Fibroblast of lung (primary cell): ENCODE results near the gene ALDH7A1. TPM values are rescaled to one million over a fixed set of nuclear protein-coding genes. Genes with fewer than 3 reads are reported as not detected.

Experiments
- DNase-seq, 2 donors: peaks; one replicate each; pipeline versions ENCODE4 v3.0.0 to v3.0.0-alpha.2; 2010; ENCODE audit warnings: low read depth in 2 of 2
- H2AFZ ChIP-seq: 2 replicates; pipeline ENCODE4 v1.5.1; 2012; ENCODE audit warnings: low read length, control low read depth, inconsistent platforms
- H3K27ac ChIP-seq: 2 replicates; pipeline ENCODE4 v1.5.1; 2011; ENCODE audit warnings: low read length, control low read depth; ENCODE audit not compliant: insufficient read depth
- H3K27me3 ChIP-seq: 2 replicates; pipeline ENCODE4 v1.5.1; 2011; ENCODE audit warnings: mild to moderate bottlenecking, low read length; ENCODE audit not compliant: control insufficient read depth, insufficient read depth
- H3K36me3 ChIP-seq: 2 replicates; pipeline ENCODE4 v1.5.1; 2011; ENCODE audit warnings: low read length; ENCODE audit not compliant: control insufficient read depth, insufficient read depth
- H3K4me1 ChIP-seq: 2 replicates; pipeline ENCODE4 v1.5.1; 2011; ENCODE audit warnings: low read length; ENCODE audit not compliant: control insufficient read depth, insufficient read depth; ENCODE audit errors: extremely low read depth
- H3K4me2 ChIP-seq: 2 replicates; pipeline ENCODE4 v1.5.1; 2011; ENCODE audit warnings: low read length, control low read depth; ENCODE audit not compliant: insufficient read depth; ENCODE audit errors: extremely low read depth
- H3K4me3 ChIP-seq, 4 experiments: fragments of 200-600 bp in 1 of 4; sonication (generic) in 1 of 4; replicated peaks in 1 of 4; 2 replicates each; pipeline ENCODE4 v1.5.1; 2011 to 2016; ENCODE audit warnings: low read length in 4 of 4, low read depth in 3 of 4, mild to moderate bottlenecking in 3 of 4, control low read depth in 2 of 4, inconsistent platforms in 1 of 4, mixed read lengths in 1 of 4; ENCODE audit not compliant: insufficient read depth in 1 of 4; ENCODE audit errors: control extremely low read depth in 1 of 4
- H3K79me2 ChIP-seq: 2 replicates; pipeline ENCODE4 v1.5.1; 2012; ENCODE audit warnings: mild to moderate bottlenecking, low read length, inconsistent platforms; ENCODE audit not compliant: control insufficient read depth, insufficient read depth
- H3K9ac ChIP-seq: 2 replicates; pipeline ENCODE4 v1.5.1; 2011; ENCODE audit warnings: mild to moderate bottlenecking, low read length, control low read depth; ENCODE audit not compliant: insufficient read depth
- H3K9me3 ChIP-seq: 2 replicates; pipeline ENCODE4 v1.5.1; 2012; ENCODE audit warnings: low read depth, low read length; ENCODE audit not compliant: control insufficient read depth, insufficient read depth
- H4K20me1 ChIP-seq: 2 replicates; pipeline ENCODE4 v1.5.1; 2011; ENCODE audit warnings: low read length; ENCODE audit not compliant: control insufficient read depth, insufficient read depth; ENCODE audit errors: extremely low read depth
- CTCF ChIP-seq, 2 donors: IDR thresholded peaks in 1 of 2; conservative IDR thresholded peaks in 1 of 2; 1 replicate in 1 of 2; 2 replicates in 1 of 2; pipeline ENCODE4 v1.5.1; 2011 to 2012; ENCODE audit warnings: low read length in 2 of 2, control low read depth in 1 of 2, inconsistent platforms in 1 of 2, low read depth in 1 of 2, mild to moderate bottlenecking in 1 of 2
- EZH2 ChIP-seq: IDR thresholded peaks from 2 replicates; pipeline ENCODE4 v1.5.1; 2012; ENCODE audit warnings: low read length, control low read depth, mild to moderate bottlenecking; ENCODE audit errors: missing control alignments
- polyA plus RNA-seq, 2 donors: library from polyadenylated mRNA; depleted of rRNA in 1 of 2; stranded (reverse) in 1 of 2; unstranded in 1 of 2; fragments of >200 nt; gene quantifications; 2 replicates each; pipeline ENCODE4 v1.2.1, GENCODE V29; 2011 to 2012; ENCODE audit warnings: missing spikeins in 1 of 2
- total RNA-seq: library from RNA; depleted of rRNA; stranded (reverse); fragments of >200 nt; gene quantifications from 2 replicates; pipeline ENCODE4 v1.2.1, GENCODE V29; 2014

Gene ALDH7A1
- total and polyA plus RNA-seq, 2 donors (not counting 1 experiment from before 2014, with no cell fraction given) = 44.8 to 53.3 TPM

- no peaks in the 10 kb centered on the region for H4K20me1 ChIP-seq
- no peak overlapping the region for H3K4me3 ChIP-seq
- H3K36me3 ChIP-seq = no peaks in the 10 kb centered on the region
- no peak overlapping the region for H3K4me2 ChIP-seq
- no peak for TF ChIP-seq CTCF (conservative IDR thresholded peaks at IDR 0.05 in 1 of 2, IDR thresholded peaks at IDR 0.05 in 1 of 2; ENCODE audit: low read depth in 1 of 2, low read length in 2 of 2)
- no peak for TF ChIP-seq EZH2
- H3K79me2 ChIP-seq = no peaks in the 10 kb centered on the region
- no peak overlapping the region for H2AFZ ChIP-seq
- H3K27ac ChIP-seq = no peak overlapping the region
- H3K9me3 ChIP-seq = no peaks in the 10 kb centered on the region
- no peaks in the 10 kb centered on the region for H3K27me3 ChIP-seq
- no peak overlapping the region for H3K9ac ChIP-seq
- no peak for DNase-seq
- peaks cover 7% of the 10 kb centered on the region for H3K4me1 ChIP-seq
These were observed 67.9 kb downstream of the ALDH7A1 start for GRCh38 chr5:126527158-126527557.

GRCh38 chr5:126526493-126526892, 68.5 kb downstream of the ALDH7A1 start:
- no peaks in the 10 kb centered on the region for H3K79me2 ChIP-seq
- H3K9me3 ChIP-seq = no peaks in the 10 kb centered on the region
- no peak overlapping the region for H3K9ac ChIP-seq
- no peaks in the 10 kb centered on the region for H3K27me3 ChIP-seq
- no peak overlapping the region for H2AFZ ChIP-seq
- TF ChIP-seq CTCF (conservative IDR thresholded peaks at IDR 0.05 in 1 of 2, IDR thresholded peaks at IDR 0.05 in 1 of 2; ENCODE audit: low read depth in 1 of 2, low read length in 2 of 2) = no peak
- TF ChIP-seq EZH2 = no peak
- peaks cover 2% of the 10 kb centered on the region for H3K4me1 ChIP-seq
- H3K4me2 ChIP-seq = no peak overlapping the region
- H3K4me3 ChIP-seq = no peak overlapping the region
- DNase-seq = no peak
- H3K36me3 ChIP-seq = no peaks in the 10 kb centered on the region
- H4K20me1 ChIP-seq = no peaks in the 10 kb centered on the region
- H3K27ac ChIP-seq = no peak overlapping the region

- H3K4me1 ChIP-seq = peaks cover 2% of the 10 kb centered on the region
- no peak overlapping the region for H3K4me3 ChIP-seq
- peak overlapping the region; percentile 39 for H2AFZ ChIP-seq
- H3K4me2 ChIP-seq = no peak overlapping the region
- no peak overlapping the region for H3K27ac ChIP-seq
- no peaks in the 10 kb centered on the region for H4K20me1 ChIP-seq
- H3K9me3 ChIP-seq = no peaks in the 10 kb centered on the region
- TF ChIP-seq EZH2 (no peak), CTCF (conservative IDR thresholded peaks at IDR 0.05 in 1 of 2, IDR thresholded peaks at IDR 0.05 in 1 of 2; ENCODE audit: low read depth in 1 of 2, low read length in 2 of 2) (no peak)
- peak in 1 of 2 donors; percentile 25 for DNase-seq
- no peaks in the 10 kb centered on the region for H3K27me3 ChIP-seq
- no peaks in the 10 kb centered on the region for H3K36me3 ChIP-seq
- no peak overlapping the region for H3K9ac ChIP-seq
- H3K79me2 ChIP-seq = no peaks in the 10 kb centered on the region
These were observed 69.3 kb downstream of the ALDH7A1 start for GRCh38 chr5:126525630-126526245.
